ENCODE measurements around the gene LUC7L. TPM values are rescaled to one million over a fixed set of nuclear protein-coding genes. Genes with fewer than 3 reads are reported as not detected.
"Not testable (repeated sequence)": the region's sequence is repeated elsewhere in the genome, so short reads cannot be mapped to it uniquely, and the experiment has no call there.

Gene LUC7L
- total RNA-seq, 1 experiment from 2014 or later, result 38.4 TPM

GRCh38 chr16:263944-264343 lies 34.7 kb upstream of the LUC7L start:
- no peak for DNase-seq (ENCODE audit: extremely low read depth, low read depth)

- DNase-seq (ENCODE audit: extremely low read depth, low read depth), result no peak
Observed at GRCh38 chr16:263182-263774, 34.0 kb upstream of the LUC7L start.

GRCh38 chr16:262121-262745 lies 33.0 kb upstream of the LUC7L start:
- no peak for DNase-seq (ENCODE audit: extremely low read depth, low read depth)

- DNase-seq (ENCODE audit: extremely low read depth, low read depth), result no peak
Observed at GRCh38 chr16:261031-261691, 31.9 kb upstream of the LUC7L start.

GRCh38 chr16:260326-260725 lies 31.1 kb upstream of the LUC7L start:
- no peak for DNase-seq (ENCODE audit: extremely low read depth, low read depth)

- no peak for DNase-seq (ENCODE audit: extremely low read depth, low read depth)
Observed at GRCh38 chr16:259814-260253, 30.6 kb upstream of the LUC7L start.

- DNase-seq (ENCODE audit: extremely low read depth, low read depth), result no peak
Observed at GRCh38 chr16:259226-259625, 30.0 kb upstream of the LUC7L start.

- not testable (repeated sequence) for DNase-seq (ENCODE audit: extremely low read depth, low read depth)
Observed at GRCh38 chr16:258091-258490, 28.8 kb upstream of the LUC7L start.

GRCh38 chr16:255183-255582 lies 25.9 kb upstream of the LUC7L start:
- no peak for DNase-seq (ENCODE audit: extremely low read depth, low read depth)

- no peak for DNase-seq (ENCODE audit: extremely low read depth, low read depth)
Observed at GRCh38 chr16:254461-254860, 25.2 kb upstream of the LUC7L start.

- DNase-seq (ENCODE audit: extremely low read depth, low read depth), result no peak
Observed at GRCh38 chr16:253833-254232, 24.6 kb upstream of the LUC7L start.

- no peak for DNase-seq (ENCODE audit: extremely low read depth, low read depth)
Observed at GRCh38 chr16:252366-253337, 23.4 kb upstream of the LUC7L start.

- no peak for DNase-seq (ENCODE audit: extremely low read depth, low read depth)
Observed at GRCh38 chr16:249431-249830, 20.2 kb upstream of the LUC7L start.

GRCh38 chr16:247027-247426 lies 17.8 kb upstream of the LUC7L start:
- DNase-seq (ENCODE audit: extremely low read depth, low read depth), result no peak

GRCh38 chr16:245105-245504 lies 15.9 kb upstream of the LUC7L start:
- DNase-seq (ENCODE audit: extremely low read depth, low read depth), result no peak

- no peak for DNase-seq (ENCODE audit: extremely low read depth, low read depth)
Observed at GRCh38 chr16:243348-243747, 14.1 kb upstream of the LUC7L start.

- no peak for DNase-seq (ENCODE audit: extremely low read depth, low read depth)
Observed at GRCh38 chr16:242281-242680, 13.0 kb upstream of the LUC7L start.

- DNase-seq (ENCODE audit: extremely low read depth, low read depth), result no peak
Observed at GRCh38 chr16:240559-240958, 11.3 kb upstream of the LUC7L start.

- no peak for DNase-seq (ENCODE audit: extremely low read depth, low read depth)
Observed at GRCh38 chr16:239948-240277, 10.7 kb upstream of the LUC7L start.

- DNase-seq (ENCODE audit: extremely low read depth, low read depth), result peak; percentile 91
Observed at GRCh38 chr16:234468-235305, 5.4 kb upstream of the LUC7L start, which contains the start of gene FAM234A. Gene FAM234A, plus strand, starts transcription at chr16:234821. Its CDS starts 19,593 bp downstream, at chr16:254414.
